GM18951 (cell line): ENCODE measurements around the gene KLF1.
"Not testable (repeated sequence)": the region's sequence is repeated elsewhere in the genome, so short reads cannot be mapped to it uniquely, and the experiment has no call there.

Experiments
- POLR2A ChIP-seq: IDR thresholded peaks from 4 replicates; pipeline ENCODE4 v1.6.1; 2011; ENCODE audit warnings: mild to moderate bottlenecking; ENCODE audit not compliant: insufficient read length, insufficient read depth; ENCODE audit errors: extremely low read depth
- in situ Hi-C: fragments of 300-500 bp; cut with MboI; formaldehyde crosslinking; loops from one replicate; pipeline ENCODE4 v1.12.0; 2022; ENCODE audit warnings: low sequenced_read_pairs, mixed read lengths, inconsistent platforms; ENCODE audit not compliant: unreplicated experiment

The KLF1 gene

GRCh38 chr19:12886969-12887747, at the start of gene KLF1:
KLF1 (minus strand) TSS chr19:12887201; CDS start chr19:12887140, 61 bp downstream.
- in situ Hi-C loops: no loop called here
- no peak for TF ChIP-seq POLR2A

GRCh38 chr19:12936582-12936981, 49.6 kb upstream of the KLF1 start:
- in situ Hi-C loops: no loop called here

GRCh38 chr19:12935071-12935470, 48.1 kb upstream of the KLF1 start:
- TF ChIP-seq POLR2A: no peak
- in situ Hi-C loops: no loop called here

More at GRCh38 chr19:12936582-12936981, 49.6 kb upstream of the KLF1 start:
- no peak for TF ChIP-seq POLR2A

GRCh38 chr19:12933287-12934072, 46.5 kb upstream of the KLF1 start, which contains the start of gene FARSA:
FARSA (minus strand) TSS chr19:12933711; CDS start chr19:12933696, 15 bp downstream.
- TF ChIP-seq POLR2A: peak; percentile 95
- in situ Hi-C loops: no loop called here

- in situ Hi-C loops: no loop called here
- no peak for TF ChIP-seq POLR2A
These were observed 45.6 kb upstream of the KLF1 start for GRCh38 chr19:12932392-12933286.

GRCh38 chr19:12930002-12930645, 43.1 kb upstream of the KLF1 start:
- in situ Hi-C loops: no loop called here
- TF ChIP-seq POLR2A: no peak

- TF ChIP-seq POLR2A: no peak
- in situ Hi-C loops: no loop called here
These were observed 37.8 kb upstream of the KLF1 start for GRCh38 chr19:12924621-12925310.

- TF ChIP-seq POLR2A: no peak
- in situ Hi-C loops: no loop called here
These were observed 36.0 kb upstream of the KLF1 start for GRCh38 chr19:12922959-12923358.

- in situ Hi-C loops: no loop called here
- TF ChIP-seq POLR2A: no peak
These were observed 34.0 kb upstream of the KLF1 start for GRCh38 chr19:12921047-12921446.

GRCh38 chr19:12918253-12918652, 31.3 kb upstream of the KLF1 start:
- no peak for TF ChIP-seq POLR2A
- in situ Hi-C loops: no loop called here

GRCh38 chr19:12915860-12916259, 28.9 kb upstream of the KLF1 start:
- in situ Hi-C loops: not testable (repeated sequence)
